HepG2 (cell line): ENCODE results near the gene TASOR2. TPM values are rescaled to one million over a fixed set of nuclear protein-coding genes. Genes with fewer than 3 reads are reported as not detected.

Experiments used
- CCDC6 ChIP-seq: sonication (generic); formaldehyde crosslinking; IDR thresholded peaks from 2 replicates; pipeline ENCODE4 v1.8.1; 2022; ENCODE audit warnings: mild to moderate bottlenecking, missing genetic modification reagents, moderate library complexity
- DMAP1 ChIP-seq: IDR thresholded peaks from 2 replicates; pipeline ENCODE4 v1.6.1; 2016
- HMG20B ChIP-seq: conservative IDR thresholded peaks from 2 replicates; pipeline ENCODE4 v1.6.1; 2016; ENCODE audit warnings: missing genetic modification reagents, missing compliant biosample characterization
- MLX ChIP-seq: IDR thresholded peaks from 2 replicates; pipeline ENCODE4 v1.6.1; 2016
- PBX3 ChIP-seq: sonication (generic); formaldehyde crosslinking; IDR thresholded peaks from 2 replicates; pipeline ENCODE4 v1.8.1; 2023; ENCODE audit warnings: missing genetic modification reagents, inconsistent platforms, borderline replicate concordance
- RBM39 ChIP-seq: fragments of 200-400 bp; formaldehyde crosslinking; IDR thresholded peaks from one replicate; pipeline ENCODE4 v1.6.1; 2018; ENCODE audit warnings: antibody characterized with exemption, mild to moderate bottlenecking, low read depth, low read length; ENCODE audit not compliant: poor library complexity, severe bottlenecking
- RERE ChIP-seq: IDR thresholded peaks from 2 replicates; pipeline ENCODE4 v1.6.1; 2016; ENCODE audit warnings: low read depth, missing genetic modification reagents, missing compliant biosample characterization
- YEATS4 ChIP-seq: sonication (generic); formaldehyde crosslinking; IDR thresholded peaks from 2 replicates; pipeline ENCODE4 v1.4.0; 2020; ENCODE audit warnings: missing genetic modification reagents, borderline replicate concordance
- ZMYM3 ChIP-seq: sonication (generic); formaldehyde crosslinking; IDR thresholded peaks from 2 replicates; pipeline ENCODE4 v1.5.1; 2020; ENCODE audit warnings: mild to moderate bottlenecking, missing genetic modification reagents
- ZNF142 ChIP-seq: sonication (generic); formaldehyde crosslinking; IDR thresholded peaks from 2 replicates; pipeline ENCODE4 v1.4.0; 2020; ENCODE audit warnings: missing genetic modification reagents
- ZNF501 ChIP-seq: sonication (generic); formaldehyde crosslinking; IDR thresholded peaks from 2 replicates; pipeline ENCODE4 v1.5.1; 2020; ENCODE audit warnings: mild to moderate bottlenecking, moderate library complexity, missing genetic modification reagents
- ZNF615 ChIP-seq: sonication (generic); formaldehyde crosslinking; IDR thresholded peaks from 2 replicates; pipeline ENCODE4 v1.5.0; 2020; ENCODE audit warnings: mild to moderate bottlenecking, missing genetic modification reagents, borderline replicate concordance
- polyA plus RNA-seq, 8 experiments: library from polyadenylated mRNA; depleted of rRNA in 3 of 8; stranded (reverse) in 7 of 8; unstranded in 1 of 8; fragments of >200 nt; fragmentation: Illumina TruSeq in 4 of 8; extraction: Trizol in 4 of 8; gene quantifications; 2 replicates each; pipeline versions ENCODE4 v1.2.1 to v1.2.3, GENCODE V29; 2011 to 2016; ENCODE audit warnings: low read depth in 4 of 8, missing spikeins in 1 of 8, mixed read lengths in 1 of 8; ENCODE audit not compliant: insufficient read depth in 1 of 8
- total RNA-seq, 5 experiments: library from RNA; depleted of rRNA; stranded (reverse); fragments of >200 nt; fragmentation: Illumina TruSeq; extraction: Trizol; gene quantifications; 2 replicates each; pipeline ENCODE4 v1.2.3, GENCODE V29; 2016; ENCODE audit warnings: low read depth in 1 of 5

The TASOR2 gene
- total and polyA plus RNA-seq, 2 of the 13 experiments (the other 11 are each of a cell fraction or from before 2014, with no cell fraction given): 24.2 to 55.3 TPM

GRCh38 chr10:5659702-5660528 is 24.7 kb upstream of the TASOR2 start (continued):
- 0 out of 2 replicates have a peak, but pooled peaks have one; percentile 44 for TF ChIP-seq ZNF615 (CRISPR knock-in tag)
- peak; percentile 63; the same call in 1 of the 2 replicates for TF ChIP-seq ZNF501 (CRISPR knock-in tag)
- TF ChIP-seq ZNF142: no peak
- peak; percentile 61; the same call in 1 of the 2 replicates for TF ChIP-seq MLX (CRISPR knock-in tag)
- TF ChIP-seq RERE (CRISPR knock-in tag): peak; percentile 59; the same call in 1 of the 2 replicates
- TF ChIP-seq DMAP1 (CRISPR knock-in tag): peak; percentile 12; the same call in 1 of the 2 replicates
- TF ChIP-seq CCDC6 (CRISPR knock-in tag): peak; percentile 61; the same call in 1 of the 2 replicates
- TF ChIP-seq ZMYM3 (CRISPR knock-in tag): no peak
- TF ChIP-seq RBM39: no peak
- TF ChIP-seq PBX3 (CRISPR knock-in tag): no peak
- TF ChIP-seq YEATS4 (CRISPR knock-in tag): no peak; the same call in 1 of the 2 replicates
- TF ChIP-seq HMG20B (CRISPR knock-in tag): 0 out of 2 replicates have a peak, but pooled peaks have one; percentile 19
